Measurements from ENCODE around the gene C1orf21.

C1orf21 gene

DNA sequence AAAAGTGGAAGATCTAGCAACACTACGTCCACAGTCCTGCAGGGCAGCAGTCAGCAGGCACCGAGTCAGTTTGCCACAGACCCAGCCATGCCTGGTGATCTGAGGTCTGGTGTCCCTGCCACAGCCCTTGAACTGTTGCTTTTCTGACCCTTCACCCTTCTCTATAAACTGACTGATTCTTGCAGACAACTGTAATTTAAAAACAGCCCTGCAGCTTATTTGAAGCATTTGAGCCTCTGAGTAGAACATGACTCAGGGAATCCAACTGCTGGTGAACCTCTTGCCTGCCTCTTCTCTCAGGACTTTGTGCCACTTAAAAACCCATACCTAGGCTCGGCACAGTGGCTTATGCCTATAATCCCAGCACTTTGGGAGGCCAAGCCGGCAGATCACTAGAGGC lies 260.6 kb downstream of the C1orf21 start:
- ATAC-seq = no peak; the same call in 2 of the 3 replicates
- no peak for TF ChIP-seq GLIS3 (CRISPR knock-in tag; IDR thresholded peaks at IDR 0.05)
- no peak for TF ChIP-seq ARNTL (CRISPR knock-in tag; IDR thresholded peaks at IDR 0.05; ENCODE audit: borderline replicate concordance, low read depth)
- no peak for TF ChIP-seq ISL1 (CRISPR knock-in tag; IDR thresholded peaks at IDR 0.05)
- TF ChIP-seq TSHZ2 (CRISPR knock-in tag; IDR thresholded peaks at IDR 0.05) = no peak
- TF ChIP-seq CSDC2 (CRISPR knock-in tag; IDR thresholded peaks at IDR 0.05) = no peak
- TF ChIP-seq ZNF8 (CRISPR knock-in tag; IDR thresholded peaks at IDR 0.05) = no peak
- TF ChIP-seq POU6F1 (CRISPR knock-in tag; IDR thresholded peaks at IDR 0.05; ENCODE audit: borderline replicate concordance, low read depth) = no peak
- no peak for TF ChIP-seq TOX (CRISPR knock-in tag; IDR thresholded peaks at IDR 0.05; ENCODE audit: borderline replicate concordance)
- TF ChIP-seq ZC3H10 (CRISPR knock-in tag; IDR thresholded peaks at IDR 0.05) = no peak

DNA sequence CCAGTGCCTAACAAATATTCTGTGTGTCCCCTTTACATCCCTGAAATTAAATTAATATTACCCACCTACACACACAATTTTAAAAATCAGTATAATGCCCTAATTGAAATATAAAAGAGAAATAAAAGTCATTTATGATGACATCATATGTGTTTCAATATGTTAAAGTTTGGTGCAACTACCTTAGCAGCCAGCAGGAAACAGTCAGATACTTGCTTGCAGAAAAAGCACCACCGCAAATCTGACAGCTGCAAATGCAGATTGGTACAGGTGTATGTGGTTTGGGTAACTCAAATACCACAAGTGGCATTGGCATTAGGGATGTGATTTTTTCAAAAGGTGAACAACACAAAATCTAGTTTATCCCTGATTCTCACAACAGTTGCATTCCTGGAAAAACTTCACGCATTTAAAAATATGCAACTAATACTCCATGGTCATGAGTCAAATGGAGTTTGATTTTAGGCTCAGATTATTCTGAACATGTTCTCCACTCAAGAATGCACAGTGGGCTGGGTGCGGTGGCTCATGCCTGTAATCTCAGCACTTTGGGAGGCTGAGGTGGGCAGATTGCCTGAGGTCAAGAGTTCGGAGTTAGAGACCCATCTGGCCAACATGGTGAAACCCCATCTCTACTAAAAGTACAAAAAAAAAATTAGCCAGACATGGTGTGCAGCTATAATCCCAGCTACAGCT lies 261.5 kb downstream of the C1orf21 start:
- no peak for ATAC-seq

DNA sequence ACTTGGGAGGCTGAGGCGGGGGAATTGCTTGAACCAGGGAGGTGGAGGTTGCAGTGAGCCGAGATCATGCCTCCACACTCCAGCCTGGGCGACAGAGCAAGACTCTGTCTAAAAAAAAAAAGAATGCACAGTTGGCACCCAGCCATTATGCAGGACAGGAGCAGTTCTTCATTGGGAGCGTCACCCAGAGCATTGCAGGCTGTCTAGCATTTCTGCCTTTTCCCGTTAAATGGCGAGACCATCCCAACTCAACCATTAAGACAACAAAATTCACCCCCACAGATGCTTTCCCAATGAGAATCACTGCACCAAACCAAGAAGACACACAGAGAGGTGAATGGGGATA lies 262.0 kb downstream of the C1orf21 start:
- no peak for ATAC-seq

More for the DNA sequence above, 261.5 kb downstream of the C1orf21 start:
- TF ChIP-seq ZFP3 (CRISPR knock-in tag; IDR thresholded peaks at IDR 0.05) = no peak
- TF ChIP-seq ZNF70 (CRISPR knock-in tag; IDR thresholded peaks at IDR 0.05) = no peak
- no peak for TF ChIP-seq SNAI2 (CRISPR knock-in tag; IDR thresholded peaks at IDR 0.05)

More for the DNA sequence above, 262.0 kb downstream of the C1orf21 start:
- no peak for TF ChIP-seq ESRRG (CRISPR knock-in tag; IDR thresholded peaks at IDR 0.05)
- TF ChIP-seq ZC3H10 (CRISPR knock-in tag; IDR thresholded peaks at IDR 0.05) = no peak
- no peak for TF ChIP-seq RARB (CRISPR knock-in tag; IDR thresholded peaks at IDR 0.05)
- TF ChIP-seq CSRNP3 (CRISPR knock-in tag; IDR thresholded peaks at IDR 0.05) = no peak
- TF ChIP-seq ZFP30 (CRISPR knock-in tag; IDR thresholded peaks at IDR 0.05) = no peak
- TF ChIP-seq POU6F1 (CRISPR knock-in tag; IDR thresholded peaks at IDR 0.05; ENCODE audit: borderline replicate concordance, low read depth) = no peak
- TF ChIP-seq BACH2 (CRISPR knock-in tag; IDR thresholded peaks at IDR 0.05; ENCODE audit: borderline replicate concordance) = no peak
- no peak for TF ChIP-seq CSDC2 (CRISPR knock-in tag; IDR thresholded peaks at IDR 0.05)
- TF ChIP-seq TSHZ2 (CRISPR knock-in tag; IDR thresholded peaks at IDR 0.05) = no peak
- TF ChIP-seq PATZ1 (CRISPR knock-in tag; IDR thresholded peaks at IDR 0.05; ENCODE audit: borderline replicate concordance) = no peak
- no peak for TF ChIP-seq TCF4 (CRISPR knock-in tag; IDR thresholded peaks at IDR 0.05; ENCODE audit: borderline replicate concordance)
- no peak for TF ChIP-seq SNAI2 (CRISPR knock-in tag; IDR thresholded peaks at IDR 0.05)
- no peak for TF ChIP-seq ZNF70 (CRISPR knock-in tag; IDR thresholded peaks at IDR 0.05)
- TF ChIP-seq ZFP3 (CRISPR knock-in tag; IDR thresholded peaks at IDR 0.05) = no peak
